ENCODE measurements around the gene CACUL1.
"Not testable (repeated sequence)": the region's sequence is repeated elsewhere in the genome, so short reads cannot be mapped to it uniquely, and the experiment has no call there.

CACUL1 gene

DNA sequence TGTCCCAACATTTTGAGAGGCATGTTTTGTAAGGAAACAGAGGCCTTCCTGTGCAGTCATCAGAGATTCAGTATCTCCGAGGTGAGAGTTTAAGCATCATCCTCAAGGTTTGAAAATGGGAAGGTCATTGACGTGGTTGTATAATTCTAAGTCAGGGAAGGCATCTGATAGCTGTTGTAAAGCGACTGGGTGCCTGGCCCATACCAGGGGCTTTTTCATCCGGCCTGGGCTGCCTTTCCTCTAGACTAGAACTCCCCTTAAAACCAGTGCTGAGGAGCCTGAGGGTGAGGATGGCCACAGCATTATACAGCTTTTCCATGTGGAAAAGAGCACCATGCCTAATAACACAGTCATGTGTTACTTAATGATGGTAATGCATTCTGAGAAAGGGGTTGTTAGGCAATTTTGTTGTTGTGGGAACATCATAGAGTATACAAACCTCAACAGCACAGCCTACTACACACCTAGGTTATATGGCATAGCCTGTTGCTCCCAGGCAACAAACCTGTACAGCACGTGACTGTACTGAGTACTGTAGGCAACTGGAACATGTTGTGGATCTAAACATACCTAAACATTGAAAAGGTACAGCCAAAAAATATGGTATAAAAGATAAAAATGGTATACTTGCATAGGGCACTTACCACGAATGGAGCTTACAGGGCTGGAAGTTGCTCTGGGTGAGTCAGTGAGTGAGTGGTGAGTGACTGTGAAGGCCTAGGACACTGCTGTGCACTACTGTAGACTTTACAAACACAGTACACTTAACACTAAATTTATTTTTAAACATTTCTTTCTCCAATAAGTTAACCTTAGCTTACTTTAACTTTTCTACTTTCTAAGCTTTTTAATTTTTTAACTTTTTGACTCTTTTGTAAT, 13.5 kb upstream of the CACUL1 start:
- DNase-seq (ENCODE audit: low spot score) = no peak

DNA sequence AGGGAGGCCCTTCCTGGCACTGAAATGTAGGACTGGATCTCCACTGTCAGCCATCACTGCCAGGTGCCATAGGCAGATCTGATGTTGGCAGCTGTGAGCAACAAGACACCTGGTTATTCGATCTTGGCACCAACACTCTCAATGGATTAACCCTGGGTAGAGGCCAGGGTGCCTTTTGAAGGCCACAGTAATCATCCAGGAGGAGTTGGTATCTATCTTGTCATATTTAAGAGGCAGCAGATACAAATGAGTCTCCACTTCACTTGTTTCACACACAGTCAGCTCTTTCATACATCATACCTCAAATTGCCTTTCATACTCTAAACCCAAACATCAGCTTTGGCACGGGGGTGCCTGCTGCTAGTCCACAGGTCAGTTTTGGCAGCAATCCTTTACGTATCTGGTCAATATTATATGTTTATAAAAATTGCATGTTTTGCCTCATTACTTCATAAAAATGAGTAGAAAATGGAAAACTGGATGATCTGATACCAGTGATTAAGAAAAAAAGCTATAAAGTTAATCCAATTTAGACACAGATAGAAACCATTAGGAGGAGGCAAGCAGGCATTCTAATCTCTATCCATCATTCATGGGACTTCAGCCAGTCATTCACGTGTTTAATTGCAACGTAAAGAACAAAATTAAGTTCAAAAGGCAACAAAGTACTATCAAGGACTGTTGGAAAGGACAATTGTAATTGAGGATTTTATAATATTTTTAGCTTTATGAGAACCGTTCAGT, 12.7 kb upstream of the CACUL1 start:
- no peak for DNase-seq (ENCODE audit: low spot score)

DNA sequence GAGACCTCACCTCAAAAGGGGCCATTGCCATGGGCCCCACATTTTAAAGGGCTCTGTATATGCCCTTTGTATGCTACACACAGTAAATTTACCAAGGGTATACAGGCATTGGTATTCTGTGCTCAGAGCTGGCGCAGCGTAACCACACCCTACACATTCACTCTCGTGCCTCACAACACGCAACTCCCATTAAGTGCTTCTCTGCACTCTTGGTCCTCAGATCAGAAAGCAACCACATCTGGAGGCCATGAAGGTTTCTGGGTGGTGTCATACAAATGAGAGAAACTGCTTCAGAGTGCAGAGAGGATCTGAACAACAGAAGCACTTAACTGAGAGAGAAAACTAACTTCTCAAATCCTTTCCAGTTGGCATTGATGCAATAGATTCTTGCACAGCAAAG, 9.4 kb upstream of the CACUL1 start:
- DNase-seq (ENCODE audit: low spot score) = no peak

DNA sequence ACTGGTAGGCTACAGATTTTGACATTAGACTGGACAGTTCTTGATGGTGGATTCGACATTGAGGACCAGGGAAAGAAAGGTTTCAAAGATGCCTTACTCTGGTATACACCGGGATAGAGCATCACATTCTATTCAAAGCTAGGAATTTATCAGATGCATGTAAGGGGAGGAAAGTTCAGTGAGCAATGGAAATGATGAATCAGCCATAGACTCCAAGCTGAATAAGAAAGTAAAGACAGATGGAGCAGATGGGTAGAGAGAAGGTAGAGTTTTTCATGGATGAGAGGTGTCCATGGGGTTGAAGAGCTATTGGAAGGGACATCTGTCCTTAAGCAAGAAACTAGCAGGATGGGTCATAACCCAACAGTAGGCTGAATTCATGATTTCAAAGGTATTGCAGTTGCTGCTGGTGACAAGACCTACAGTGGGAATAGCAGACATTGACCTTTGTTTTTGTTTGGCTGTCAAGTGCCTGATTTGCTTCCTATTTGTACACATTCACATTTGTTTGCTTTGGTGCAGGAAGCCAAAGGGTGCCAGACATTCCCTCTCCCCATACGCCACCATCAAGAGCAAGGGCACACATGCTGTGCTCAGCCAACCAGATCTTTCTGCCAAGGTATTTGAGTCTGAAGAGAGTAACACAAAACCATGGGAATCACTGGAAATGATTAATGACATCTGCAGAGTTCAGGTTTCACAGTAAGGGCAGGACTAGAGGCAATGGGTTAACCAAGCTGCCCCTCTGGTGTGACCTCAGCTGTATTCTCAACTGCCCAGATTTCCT, 8.6 kb upstream of the CACUL1 start:
- no peak for DNase-seq (ENCODE audit: low spot score)

DNA sequence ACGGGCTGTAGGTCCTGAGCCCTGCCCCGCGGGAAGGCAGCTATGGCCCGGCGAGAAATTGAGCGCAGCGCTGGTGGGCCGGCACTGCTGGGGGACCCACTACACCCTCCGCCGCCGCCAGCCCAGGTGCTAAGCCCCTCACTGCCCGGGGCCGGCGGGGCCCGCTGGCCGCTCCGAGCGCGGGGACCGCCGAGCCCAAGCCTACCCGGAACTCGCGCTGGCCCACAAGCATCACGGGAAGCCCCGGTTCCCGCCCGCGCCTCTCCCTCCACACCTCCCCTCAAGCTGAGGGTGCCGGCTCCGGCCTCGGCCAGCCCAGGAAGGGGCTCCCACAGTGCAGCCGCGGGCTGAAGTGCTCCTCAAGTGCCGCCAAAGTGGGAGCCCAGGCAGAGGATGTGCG, 5.5 kb upstream of the CACUL1 start:
- no peak for DNase-seq (ENCODE audit: low spot score)

DNA sequence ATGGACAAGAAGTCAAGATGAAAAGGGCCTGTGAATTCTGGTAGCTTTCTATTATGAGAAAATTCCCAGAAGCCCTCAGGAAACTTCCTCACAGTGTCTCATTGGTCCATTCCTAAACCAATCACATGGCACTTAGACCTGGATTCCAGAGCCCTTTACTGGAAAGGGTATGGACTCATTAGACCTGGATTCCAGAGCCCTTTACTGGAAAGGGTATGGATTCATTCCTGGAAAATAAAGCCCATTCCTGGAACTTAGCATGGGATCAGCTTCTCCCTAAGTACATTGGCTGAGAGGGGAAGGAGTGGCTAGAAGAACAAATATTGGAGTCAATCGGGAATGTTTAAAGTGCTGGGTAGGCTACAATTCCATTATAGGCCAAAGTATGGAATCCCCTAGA, 3.7 kb upstream of the CACUL1 start:
- no peak for DNase-seq (ENCODE audit: low spot score)

DNA sequence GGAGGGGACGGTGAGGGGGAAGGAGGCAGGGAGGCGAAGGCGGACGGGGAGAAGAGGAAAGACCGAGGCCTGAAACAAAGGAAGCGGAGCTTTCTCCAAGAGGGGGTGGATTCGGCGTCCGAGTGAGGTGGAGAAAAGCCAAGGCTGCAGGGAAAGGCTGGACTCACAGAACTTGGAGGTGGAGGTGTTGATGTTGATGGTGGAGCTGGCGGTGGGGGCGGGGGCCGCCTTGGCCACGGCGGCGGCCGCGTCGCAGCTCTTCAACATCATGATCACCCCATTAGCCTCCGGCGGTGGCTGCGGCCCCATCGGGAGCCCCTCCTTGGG, 578 bp downstream of the CACUL1 start:
- DNase-seq (ENCODE audit: low spot score) = no peak

DNA sequence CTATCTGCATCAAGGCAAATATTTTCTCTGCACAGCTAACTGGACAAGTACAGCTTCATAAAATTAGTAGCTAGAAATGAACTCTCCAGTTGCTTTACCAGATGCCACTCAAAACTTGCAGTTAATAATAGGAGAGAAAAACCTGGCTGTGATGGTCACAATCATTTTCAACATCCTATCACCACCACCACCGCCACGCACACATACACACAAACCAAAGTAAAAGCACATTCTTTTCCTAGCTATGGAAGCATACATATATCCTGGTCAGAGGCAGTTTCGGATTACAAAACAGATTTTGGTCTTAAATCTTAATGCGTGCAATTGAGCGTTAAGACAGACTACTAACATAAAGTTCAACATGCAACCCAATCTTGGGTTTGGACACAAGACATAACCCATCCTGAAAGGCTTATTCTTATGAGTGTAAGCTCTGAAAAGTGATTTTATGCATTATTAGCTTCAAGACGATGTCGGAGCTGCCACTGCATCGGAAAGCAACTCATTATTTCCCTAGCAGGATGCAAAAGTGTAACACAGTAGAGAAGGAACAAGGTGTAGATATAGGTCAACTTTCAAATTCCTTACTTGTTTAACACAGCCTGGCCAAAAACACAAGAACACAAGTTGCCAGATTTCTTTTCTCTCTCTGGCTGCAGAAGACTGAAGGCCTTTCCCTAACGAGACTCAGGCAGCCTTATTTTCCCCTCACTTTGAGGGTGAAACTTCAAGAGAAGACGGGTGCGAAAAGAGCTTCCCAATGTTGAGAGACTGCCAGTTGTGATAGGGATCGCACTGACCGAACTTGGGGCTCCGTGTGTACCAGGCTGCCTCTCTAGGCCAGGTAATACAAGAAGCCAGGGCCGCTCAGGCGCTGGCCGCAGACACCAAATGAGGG, 1.2 kb downstream of the CACUL1 start:
- peak; percentile 80 for DNase-seq (ENCODE audit: low spot score)

DNA sequence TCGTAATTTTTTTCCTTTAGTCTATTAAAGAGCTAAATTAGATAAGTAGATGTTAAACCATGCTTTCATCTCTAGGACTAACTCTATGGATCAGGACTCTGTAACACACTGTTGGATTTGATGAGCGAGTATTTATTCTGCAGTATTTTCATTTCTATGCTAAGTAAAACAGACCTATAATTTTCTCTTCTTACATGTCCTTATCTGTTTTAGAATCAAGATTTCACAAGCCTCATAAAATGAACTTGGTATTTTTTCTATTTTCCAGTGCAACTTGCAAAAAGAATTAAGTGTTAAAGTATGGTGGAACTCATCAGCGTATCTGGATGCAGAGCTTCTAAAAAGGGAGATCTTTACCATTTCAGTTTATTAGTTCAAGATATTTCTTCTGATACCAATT, 2.4 kb downstream of the CACUL1 start:
- no peak for DNase-seq (ENCODE audit: low spot score)

DNA sequence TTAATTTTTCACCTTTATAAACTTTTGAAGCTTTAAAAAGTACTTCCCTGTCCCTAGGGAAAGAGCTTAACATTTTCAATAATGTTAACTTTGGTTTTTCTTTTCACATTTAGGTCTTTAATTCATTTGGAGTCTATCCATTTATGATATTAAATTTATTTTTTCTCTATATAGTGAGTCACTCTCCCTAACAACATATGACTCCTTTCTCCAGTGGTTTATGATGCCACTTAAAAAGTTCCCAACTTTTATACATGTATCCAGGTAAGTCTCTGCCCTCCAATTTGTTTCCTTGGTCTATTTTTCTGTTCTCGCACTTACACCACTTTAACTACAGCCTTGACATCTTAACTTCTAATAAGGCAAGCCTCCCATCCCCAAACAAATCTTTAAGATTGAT, 3.5 kb downstream of the CACUL1 start:
- DNase-seq (ENCODE audit: low spot score) = no peak

DNA sequence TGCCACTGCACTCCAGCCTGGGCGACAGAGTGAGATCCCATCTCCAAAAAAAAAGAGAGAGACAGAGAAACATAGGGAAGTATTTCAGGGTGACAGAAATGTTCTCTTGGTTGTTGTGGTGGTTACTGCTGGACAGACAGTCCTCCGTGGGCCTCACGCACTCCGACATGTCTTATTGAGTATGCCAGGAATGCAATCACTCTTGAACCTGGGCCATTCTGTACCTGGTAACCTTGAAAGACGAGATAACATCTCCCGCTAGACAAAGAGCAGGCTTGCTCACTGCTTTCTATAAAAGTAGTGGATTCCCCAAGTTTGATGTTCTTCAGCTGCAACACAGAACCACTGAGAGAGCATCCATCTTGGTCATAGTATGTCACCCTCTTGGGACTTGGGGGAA, 6.7 kb downstream of the CACUL1 start:
- no peak for DNase-seq (ENCODE audit: low spot score)

DNA sequence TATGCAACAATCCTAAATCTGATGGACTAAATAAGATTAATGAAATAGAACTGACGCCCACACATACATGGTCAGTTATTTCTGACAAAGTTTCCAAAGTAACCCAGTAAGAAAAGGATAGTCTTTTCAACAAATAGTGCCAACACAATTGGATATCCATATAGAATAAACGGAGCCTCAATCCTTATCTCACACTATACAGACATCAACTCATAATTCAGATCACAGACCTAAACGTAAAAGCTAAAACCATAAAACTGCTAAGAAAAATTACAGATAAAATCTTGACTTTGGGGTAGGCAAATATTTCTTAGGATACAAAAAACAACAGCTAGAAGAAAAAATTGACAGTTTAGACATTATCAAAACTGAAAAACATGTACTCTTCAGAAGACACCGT, 8.5 kb downstream of the CACUL1 start:
- no peak for DNase-seq (ENCODE audit: low spot score)

DNA sequence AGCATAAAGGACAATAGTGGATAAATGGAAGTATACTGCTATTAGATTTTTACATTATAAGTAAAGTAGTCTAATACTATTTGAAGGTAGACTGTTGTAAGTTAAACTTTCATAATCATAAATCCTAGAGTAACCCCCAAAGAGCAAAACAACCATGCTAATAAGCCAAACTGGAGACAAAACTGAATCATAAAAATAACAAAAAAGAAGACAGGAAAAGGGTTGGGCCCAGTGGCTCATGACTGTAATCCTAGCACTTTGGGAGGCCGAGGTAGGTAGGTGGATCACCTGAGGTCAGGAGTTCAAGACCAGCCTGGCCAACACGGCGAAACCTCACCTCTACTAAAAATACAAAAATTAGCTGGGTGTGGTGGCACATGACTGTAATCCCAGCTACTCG, 9.7 kb downstream of the CACUL1 start:
- DNase-seq (ENCODE audit: low spot score) = no peak

DNA sequence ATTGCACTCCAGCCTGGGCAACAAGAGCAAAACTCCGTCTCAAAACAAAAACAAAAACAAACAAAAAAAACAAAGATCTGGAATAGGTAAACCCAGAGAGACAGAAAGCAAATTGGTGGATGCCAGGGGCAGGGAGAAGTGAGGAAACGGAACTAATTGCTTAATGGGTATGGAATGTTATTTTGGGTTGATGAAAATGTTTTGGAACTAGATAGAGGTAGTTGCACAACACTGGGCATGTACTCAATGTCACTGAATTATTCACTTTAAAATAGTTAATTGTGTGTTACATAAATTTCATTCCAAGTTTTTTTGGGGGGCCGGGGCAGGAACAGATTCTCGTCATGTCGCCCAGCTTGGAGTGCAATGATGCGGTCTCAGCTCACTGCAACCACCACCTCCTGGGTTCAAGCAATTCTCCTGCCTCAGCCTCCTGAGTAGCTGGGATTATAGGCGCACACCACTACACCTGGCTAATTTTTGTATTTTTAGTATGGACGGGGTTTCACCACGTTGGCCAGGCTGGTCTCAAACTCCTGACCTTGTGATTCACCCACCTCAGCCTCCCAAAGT, 10.3 kb downstream of the CACUL1 start:
- not testable (repeated sequence) for DNase-seq (ENCODE audit: low spot score)

DNA sequence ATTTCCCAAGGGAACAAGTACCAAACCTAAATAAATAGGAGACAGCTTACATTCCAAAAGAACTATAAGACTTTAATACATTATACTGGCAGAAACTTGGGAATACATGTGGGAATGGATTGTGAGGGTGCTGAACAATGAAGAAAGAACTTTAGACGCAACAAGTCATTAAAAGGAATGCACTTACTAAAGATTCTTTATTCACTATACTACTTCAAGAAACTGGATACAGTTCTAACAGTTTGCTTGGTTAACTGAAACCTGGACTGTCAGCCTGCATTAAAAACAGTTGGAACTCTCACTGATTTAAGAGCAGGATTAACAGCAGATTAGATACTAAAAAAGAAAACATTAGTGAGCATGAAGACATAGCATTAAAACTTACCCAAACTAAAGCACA, 12.0 kb downstream of the CACUL1 start:
- DNase-seq (ENCODE audit: low spot score) = no peak

DNA sequence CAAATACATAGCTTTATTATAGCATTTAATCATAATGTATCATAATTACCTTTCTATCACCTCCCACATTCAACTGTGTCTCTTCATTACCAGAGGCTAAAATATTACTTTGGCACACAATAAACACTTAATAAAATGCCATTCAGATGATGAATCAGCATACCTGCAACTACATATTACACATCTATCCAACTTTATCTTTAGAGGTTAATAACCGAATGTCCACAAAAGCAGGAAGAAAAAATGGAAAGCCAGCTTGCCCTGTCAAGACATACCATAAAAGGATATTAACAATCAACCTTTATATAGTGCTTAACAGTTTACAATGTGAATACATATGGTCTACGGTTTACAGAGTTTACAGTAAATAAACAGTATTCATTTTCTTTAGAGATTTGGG, 12.7 kb downstream of the CACUL1 start:
- no peak for DNase-seq (ENCODE audit: low spot score)

DNA sequence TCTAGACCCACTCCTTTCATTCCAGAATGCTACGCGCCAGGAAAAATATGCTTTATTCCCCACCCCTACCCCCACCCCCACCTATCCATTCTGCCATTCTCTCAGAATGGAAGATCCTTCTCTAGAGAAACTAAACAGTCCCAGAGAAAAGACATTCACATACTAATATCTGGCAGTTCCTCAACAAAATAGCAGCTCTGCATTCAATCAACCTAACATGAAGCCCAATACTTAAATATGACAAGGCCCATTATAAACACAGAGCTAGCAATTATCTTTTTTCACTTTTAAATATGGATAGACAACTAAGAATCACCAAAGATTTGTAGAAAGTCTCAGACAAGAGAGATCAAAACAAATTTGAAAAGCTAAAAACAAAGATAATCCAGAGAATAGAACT, 16.4 kb downstream of the CACUL1 start:
- no peak for DNase-seq (ENCODE audit: low spot score)

DNA sequence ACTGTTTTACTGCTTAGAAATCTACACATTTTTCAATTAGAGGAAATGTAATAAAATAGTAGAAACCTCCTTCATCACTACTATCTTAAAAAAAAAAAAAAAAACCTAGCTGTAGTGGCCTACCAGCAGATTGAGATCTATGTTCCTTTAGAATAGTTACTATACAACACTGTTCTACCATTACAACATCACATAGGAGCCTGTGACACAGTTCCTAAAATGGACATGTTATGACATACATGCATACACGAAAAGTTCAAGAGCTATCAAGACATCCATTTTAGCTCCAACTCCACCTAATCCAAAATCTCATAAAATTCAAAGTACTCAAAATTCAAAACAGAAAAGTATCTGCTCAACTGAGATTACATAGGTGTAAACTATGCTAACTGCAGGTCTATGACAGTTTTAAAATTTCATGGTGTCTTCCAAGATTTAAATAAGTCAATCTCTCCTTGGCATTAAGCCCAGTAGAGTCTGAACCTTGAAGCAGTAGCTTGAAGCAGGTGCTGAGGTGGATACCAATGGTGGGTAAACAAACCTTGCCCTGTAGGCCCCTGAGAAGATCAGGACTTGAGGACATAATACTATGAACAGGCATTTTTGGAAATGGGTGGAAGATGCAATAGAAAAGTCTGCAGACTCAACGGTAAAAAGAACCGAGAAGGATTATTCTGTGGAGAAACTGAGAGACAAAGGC, 17.0 kb downstream of the CACUL1 start:
- DNase-seq (ENCODE audit: low spot score) = peak; percentile 52

DNA sequence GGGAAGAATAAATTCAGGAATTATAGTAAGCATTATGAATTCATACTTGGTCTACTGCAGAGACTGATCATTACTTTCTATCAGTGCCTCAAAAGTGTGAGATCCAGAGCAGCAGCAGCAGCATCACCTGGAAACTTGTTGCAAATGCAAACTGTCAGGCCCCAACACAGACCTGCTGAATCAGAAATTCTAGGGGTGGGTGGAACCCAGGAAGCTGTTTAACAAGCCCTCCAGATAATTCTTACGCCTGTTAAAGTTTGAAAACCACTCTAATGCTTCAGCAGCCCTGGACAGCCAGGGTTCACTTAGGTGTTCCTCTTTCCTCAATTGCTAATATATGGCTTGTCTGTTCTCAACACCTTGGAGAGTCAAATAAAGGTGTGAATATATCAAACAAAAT, 19.5 kb downstream of the CACUL1 start:
- no peak for DNase-seq (ENCODE audit: low spot score)

DNA sequence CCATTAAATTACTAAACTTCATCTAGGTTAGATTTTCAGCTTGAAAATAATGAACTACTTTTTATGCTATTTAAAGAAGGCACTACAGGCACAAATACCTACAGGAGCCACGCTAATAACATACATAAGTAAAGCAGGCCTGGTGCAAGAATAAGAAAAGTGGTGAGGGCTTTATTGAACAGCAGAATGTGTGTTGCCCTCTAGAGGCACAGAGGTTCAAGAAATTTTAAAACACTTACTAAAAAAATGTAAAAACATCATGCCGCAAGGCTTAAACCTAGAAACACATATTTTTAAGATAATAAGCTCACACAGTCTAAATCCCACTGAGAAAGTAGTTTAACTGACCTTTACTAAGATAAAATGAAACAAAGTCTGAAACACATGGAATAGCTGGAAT, 20.3 kb downstream of the CACUL1 start:
- no peak for DNase-seq (ENCODE audit: low spot score)
